ENCODE measurements around the gene PLCH1.

DNA sequence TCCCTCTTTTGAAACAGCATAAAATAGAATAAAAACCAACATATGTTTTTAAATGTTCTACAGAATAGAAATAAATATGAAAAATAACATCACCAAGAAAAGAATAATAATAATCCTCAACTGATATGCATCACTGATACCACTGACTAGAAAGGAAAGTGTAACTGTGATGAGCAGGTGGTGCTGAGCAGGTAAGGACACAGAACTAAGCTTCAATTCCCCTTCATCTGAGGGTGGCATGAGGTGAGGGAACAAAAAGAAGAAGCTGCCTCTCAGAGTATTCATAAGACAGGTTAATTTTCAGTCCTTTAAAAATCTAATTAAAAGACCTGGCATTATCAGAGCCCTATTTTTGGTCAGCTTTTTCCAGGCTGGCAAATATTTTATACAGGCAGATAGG lies 216.3 kb downstream of the PLCH1 start:
- TF ChIP-seq, protein P1, sequence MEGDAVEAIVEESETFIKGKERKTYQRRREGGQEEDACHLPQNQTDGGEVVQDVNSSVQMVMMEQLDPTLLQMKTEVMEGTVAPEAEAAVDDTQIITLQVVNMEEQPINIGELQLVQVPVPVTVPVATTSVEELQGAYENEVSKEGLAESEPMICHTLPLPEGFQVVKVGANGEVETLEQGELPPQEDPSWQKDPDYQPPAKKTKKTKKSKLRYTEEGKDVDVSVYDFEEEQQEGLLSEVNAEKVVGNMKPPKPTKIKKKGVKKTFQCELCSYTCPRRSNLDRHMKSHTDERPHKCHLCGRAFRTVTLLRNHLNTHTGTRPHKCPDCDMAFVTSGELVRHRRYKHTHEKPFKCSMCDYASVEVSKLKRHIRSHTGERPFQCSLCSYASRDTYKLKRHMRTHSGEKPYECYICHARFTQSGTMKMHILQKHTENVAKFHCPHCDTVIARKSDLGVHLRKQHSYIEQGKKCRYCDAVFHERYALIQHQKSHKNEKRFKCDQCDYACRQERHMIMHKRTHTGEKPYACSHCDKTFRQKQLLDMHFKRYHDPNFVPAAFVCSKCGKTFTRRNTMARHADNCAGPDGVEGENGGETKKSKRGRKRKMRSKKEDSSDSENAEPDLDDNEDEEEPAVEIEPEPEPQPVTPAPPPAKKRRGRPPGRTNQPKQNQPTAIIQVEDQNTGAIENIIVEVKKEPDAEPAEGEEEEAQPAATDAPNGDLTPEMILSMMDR (conservative IDR thresholded peaks at IDR 0.05): no peak
- TF ChIP-seq ZFX (IDR thresholded peaks at IDR 0.05): no peak

Measured in C4-2B (cell line).